ENCODE results near the gene RFTN1.
"Not testable (repeated sequence)": the region's sequence is repeated elsewhere in the genome, so short reads cannot be mapped to it uniquely, and the experiment has no call there.

The RFTN1 gene

GRCh38 chr3:16506884-16507577 is 6.5 kb downstream of the RFTN1 start:
- DNase-seq (ENCODE audit: low spot score) = no peak

GRCh38 chr3:16506451-16506850 is 7.0 kb downstream of the RFTN1 start:
- no peak for DNase-seq (ENCODE audit: low spot score)

GRCh38 chr3:16504692-16505091 is 8.8 kb downstream of the RFTN1 start:
- no peak for DNase-seq (ENCODE audit: low spot score)

GRCh38 chr3:16504242-16504641 is 9.3 kb downstream of the RFTN1 start:
- DNase-seq (ENCODE audit: low spot score) = no peak

- no peak for DNase-seq (ENCODE audit: low spot score)
These were observed 10.2 kb downstream of the RFTN1 start for GRCh38 chr3:16503191-16503776.

GRCh38 chr3:16502347-16502908 is 11.1 kb downstream of the RFTN1 start:
- DNase-seq (ENCODE audit: low spot score) = no peak

GRCh38 chr3:16501376-16501775 is 12.1 kb downstream of the RFTN1 start:
- DNase-seq (ENCODE audit: low spot score) = no peak

GRCh38 chr3:16500911-16501310 is 12.6 kb downstream of the RFTN1 start:
- no peak for DNase-seq (ENCODE audit: low spot score)

GRCh38 chr3:16500093-16500492 is 13.4 kb downstream of the RFTN1 start:
- no peak for DNase-seq (ENCODE audit: low spot score)

GRCh38 chr3:16499351-16499750 is 14.1 kb downstream of the RFTN1 start:
- no peak for DNase-seq (ENCODE audit: low spot score)

GRCh38 chr3:16498130-16498890 is 15.2 kb downstream of the RFTN1 start:
- no peak for DNase-seq (ENCODE audit: low spot score)

GRCh38 chr3:16496408-16497222 is 16.9 kb downstream of the RFTN1 start:
- no peak for DNase-seq (ENCODE audit: low spot score)

- no peak for DNase-seq (ENCODE audit: low spot score)
These were observed 17.5 kb downstream of the RFTN1 start for GRCh38 chr3:16496008-16496407.

- no peak for DNase-seq (ENCODE audit: low spot score)
These were observed 18.6 kb downstream of the RFTN1 start for GRCh38 chr3:16494814-16495431.

GRCh38 chr3:16494094-16494493 is 19.4 kb downstream of the RFTN1 start:
- DNase-seq (ENCODE audit: low spot score) = no peak

GRCh38 chr3:16490062-16490619 is 23.4 kb downstream of the RFTN1 start:
- no peak for DNase-seq (ENCODE audit: low spot score)

- DNase-seq (ENCODE audit: low spot score) = not testable (repeated sequence)
These were observed 24.0 kb downstream of the RFTN1 start for GRCh38 chr3:16489326-16490061.

GRCh38 chr3:16488637-16489036 is 24.9 kb downstream of the RFTN1 start:
- no peak for DNase-seq (ENCODE audit: low spot score)

GRCh38 chr3:16487511-16488175 is 25.9 kb downstream of the RFTN1 start:
- no peak for DNase-seq (ENCODE audit: low spot score)

GRCh38 chr3:16486951-16487480 is 26.5 kb downstream of the RFTN1 start:
- no peak for DNase-seq (ENCODE audit: low spot score)
